Peyer's patch (tissue), 4 donors: Measurements from ENCODE around the gene ACTL10. TPM values are rescaled to one million over a fixed set of nuclear protein-coding genes. Genes with fewer than 3 reads are reported as not detected.

Source experiments
- DNase-seq, 3 donors: peaks; one replicate each; pipeline ENCODE4 v3.0.0-alpha.2; 2017 to 2019
- H3K27ac ChIP-seq, 4 donors: fragments of 200-600 bp; sonication (generic); one replicate each; pipeline ENCODE4 v1.5.1; 2016 to 2019
- H3K27me3 ChIP-seq, 2 donors: fragments of 200-600 bp; sonication (generic); one replicate each; pipeline ENCODE4 v1.5.1; 2019
- H3K36me3 ChIP-seq, 3 donors: fragments of 200-600 bp; sonication (generic); one replicate each; pipeline ENCODE4 v1.5.1; 2016 to 2019
- H3K4me1 ChIP-seq, 4 donors: fragments of 200-600 bp; sonication (generic); one replicate each; pipeline ENCODE4 v1.5.1; 2016 to 2019
- H3K4me3 ChIP-seq, 4 donors: fragments of 200-600 bp; sonication (generic); 1 replicate in 3 of 4; 2 replicates in 1 of 4; pipeline ENCODE4 v1.5.1; 2016 to 2019; ENCODE audit warnings: mild to moderate bottlenecking in 1 of 4
- H3K9me3 ChIP-seq, 4 donors: fragments of 200-600 bp; sonication (generic); one replicate each; pipeline ENCODE4 v1.5.1; 2016 to 2019; ENCODE audit warnings: mild to moderate bottlenecking in 1 of 4
- CTCF ChIP-seq, 6 experiments: fragments of 450-650 bp in 4 of 6; fragments of 200-600 bp in 2 of 6; sonication (generic) in 1 of 6; IDR thresholded peaks; one replicate each; pipeline ENCODE4 v1.5.1; 2017 to 2019; ENCODE audit warnings: antibody characterized with exemption in 6 of 6, mild to moderate bottlenecking in 3 of 6, moderate library complexity in 1 of 6
- POLR2A ChIP-seq, 2 donors: fragments of 450-650 bp; IDR thresholded peaks; one replicate each; pipeline ENCODE4 v1.5.1; 2017; ENCODE audit warnings: antibody characterized with exemption in 2 of 2, mild to moderate bottlenecking in 2 of 2, moderate library complexity in 2 of 2
- total RNA-seq, 4 donors: library from RNA; depleted of rRNA; stranded (reverse); fragments of >200 nt; gene quantifications; one replicate each; pipeline ENCODE4 v1.1.0, GENCODE V29; 2016

The ACTL10 gene
- total RNA-seq, 4 donors from 2014 or later: 1.2 to 3.1 (median 2.5) TPM; not detected in 1

- TF ChIP-seq POLR2A (IDR thresholded peaks at IDR 0.05) (no peak), CTCF (IDR thresholded peaks at IDR 0.05) (no peak)
- Histone ChIP-seq H3K27ac (no peak overlapping the region), H3K9me3 (no peaks in the 10 kb centered on the region), H3K27me3 (no peaks in the 10 kb centered on the region), H3K4me1 (peaks cover 0 to 54% (median 2%) of the 10 kb centered on the region in 4 donors), H3K36me3 (peaks cover 0 to 17% (median 0%) of the 10 kb centered on the region in 3 donors), H3K4me3 (no peak overlapping the region)
- no peak for DNase-seq
Measured at GRCh38 chr20:33650111-33650752, 16.5 kb upstream of the ACTL10 start.

- Histone ChIP-seq H3K4me1 (peaks cover 0 to 59% (median 2%) of the 10 kb centered on the region in 4 donors), H3K4me3 (no peak overlapping the region), H3K27me3 (no peaks in the 10 kb centered on the region), H3K9me3 (no peaks in the 10 kb centered on the region), H3K27ac (peak overlapping the region in 1 of 4 donors; percentile 36), H3K36me3 (peaks cover 0 to 10% (median 0%) of the 10 kb centered on the region in 3 donors)
- no peak for DNase-seq
- no peak for TF ChIP-seq CTCF (IDR thresholded peaks at IDR 0.05)
Measured at GRCh38 chr20:33650753-33651561, 15.8 kb upstream of the ACTL10 start.

DNA sequence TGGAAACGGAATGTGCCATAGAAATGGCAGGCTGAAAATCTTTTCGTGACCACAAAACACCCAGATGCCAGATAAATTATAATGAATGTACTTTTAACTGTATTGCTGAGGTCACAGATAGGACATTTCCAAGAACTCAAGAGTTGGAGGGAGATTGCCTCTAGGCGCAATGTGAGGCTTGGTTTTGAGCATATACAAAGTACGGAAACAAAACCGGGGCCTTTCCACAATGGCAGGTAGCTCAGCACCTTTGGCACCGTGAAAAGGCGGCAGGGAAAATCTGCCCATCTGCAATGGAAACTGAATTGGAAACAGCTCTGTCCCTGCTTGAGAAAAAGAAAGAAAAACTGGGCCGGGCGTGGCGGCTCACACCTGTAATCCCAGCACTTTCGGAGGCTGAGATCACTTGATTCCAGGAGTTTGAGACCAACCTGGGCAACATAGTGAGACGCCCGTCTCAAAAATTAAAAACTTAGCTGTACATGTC is 15.1 kb upstream of the ACTL10 start:
- Histone ChIP-seq H3K4me1 (peaks cover 0 to 59% (median 2%) of the 10 kb centered on the region in 4 donors), H3K36me3 (peaks cover 0 to 8% (median 0%) of the 10 kb centered on the region in 3 donors), H3K27ac (peak overlapping the region in 1 of 4 donors; percentile 36), H3K27me3 (no peaks in the 10 kb centered on the region), H3K9me3 (no peaks in the 10 kb centered on the region), H3K4me3 (no peak overlapping the region)
- TF ChIP-seq POLR2A (IDR thresholded peaks at IDR 0.05) (no peak), CTCF (IDR thresholded peaks at IDR 0.05) (no peak)
- DNase-seq: no peak

- peaks cover 0 to 50% (median 2%) of the 10 kb centered on the region in 4 donors for H3K4me1 ChIP-seq
- no peaks in the 10 kb centered on the region for H3K9me3 ChIP-seq
- TF ChIP-seq POLR2A (IDR thresholded peaks at IDR 0.05): no peak
- TF ChIP-seq CTCF (IDR thresholded peaks at IDR 0.05): peak; percentile 56 to 80 (median 70)
- H3K4me3 ChIP-seq: peak overlapping the region in 2 of 4 donors; percentile 9 to 13
- peak overlapping the region in 3 of 4 donors; percentile 57 to 71 (median 57) for H3K27ac ChIP-seq
- DNase-seq: peak; percentile 55 to 78 (median 71)
- H3K27me3 ChIP-seq: no peaks in the 10 kb centered on the region
- H3K36me3 ChIP-seq: peaks cover 0 to 19% (median 0%) of the 10 kb centered on the region in 3 donors
Measured at GRCh38 chr20:33653218-33653899, 13.4 kb upstream of the ACTL10 start.

DNA sequence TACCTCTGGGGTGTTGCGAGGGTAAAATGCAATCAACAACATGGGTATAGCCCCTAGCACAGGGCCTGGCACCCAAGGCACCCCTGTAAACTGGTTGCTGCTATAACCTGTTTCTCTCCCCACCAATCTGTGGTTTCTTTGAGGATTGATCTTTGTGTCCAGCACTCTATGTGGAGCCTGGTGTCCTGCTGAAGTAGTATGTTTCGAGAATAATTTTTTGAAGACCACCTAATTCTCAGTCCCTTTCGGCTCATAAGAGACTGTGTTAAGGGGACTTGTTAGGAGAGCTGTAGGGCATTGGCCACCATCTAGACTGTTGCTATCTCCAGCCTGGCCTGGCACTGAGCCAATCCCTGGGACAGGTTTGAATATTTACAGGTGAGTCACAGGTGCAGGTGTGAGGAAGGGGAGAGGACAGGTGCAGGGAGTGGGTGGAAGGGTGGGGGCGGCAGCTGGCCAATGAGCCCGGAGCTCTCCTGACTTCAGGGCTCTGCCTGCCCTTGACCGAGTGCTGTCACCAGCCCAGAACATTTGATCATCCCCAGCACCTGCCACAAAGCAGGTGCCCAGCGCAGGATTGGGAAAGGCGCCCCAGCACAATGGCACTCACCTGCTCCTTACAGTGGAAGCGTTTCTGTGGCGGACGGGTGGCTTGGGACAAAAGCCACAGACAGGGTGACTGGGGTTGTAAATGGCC is 12.7 kb upstream of the ACTL10 start:
- Histone ChIP-seq H3K27me3 (no peaks in the 10 kb centered on the region), H3K9me3 (no peaks in the 10 kb centered on the region), H3K36me3 (peaks cover 0 to 25% (median 0%) of the 10 kb centered on the region in 3 donors), H3K4me3 (peak overlapping the region in 1 of 4 donors; percentile 13), H3K27ac (peak overlapping the region in 3 of 4 donors; percentile 57 to 71 (median 57)), H3K4me1 (peaks cover 0 to 45% (median 2%) of the 10 kb centered on the region in 4 donors)
- TF ChIP-seq POLR2A (IDR thresholded peaks at IDR 0.05): peak in 1 of 2 donors; percentile 40
- no peak for TF ChIP-seq CTCF (IDR thresholded peaks at IDR 0.05)
- peak in 2 of 3 donors; percentile 94 for DNase-seq
